IPS-18a (cell line): ENCODE results near the gene KLF5.

Source experiments
- H3K27ac ChIP-seq: one replicate; pipeline ENCODE4 v1.5.1; 2013; ENCODE audit warnings: low read length
- H3K27me3 ChIP-seq: one replicate; pipeline ENCODE4 v1.6.1; 2013; ENCODE audit warnings: mild to moderate bottlenecking, low read length; ENCODE audit not compliant: control insufficient read depth, insufficient read depth
- H3K36me3 ChIP-seq: one replicate; pipeline ENCODE4 v1.6.1; 2013; ENCODE audit warnings: low read depth, low read length; ENCODE audit not compliant: control insufficient read depth
- H3K4me1 ChIP-seq: one replicate; pipeline ENCODE4 v1.6.1; 2013; ENCODE audit warnings: low read depth, low read length; ENCODE audit not compliant: control insufficient read depth
- H3K4me3 ChIP-seq: one replicate; pipeline ENCODE4 v1.5.1; 2013; ENCODE audit warnings: low read length
- H3K9ac ChIP-seq: one replicate; pipeline ENCODE4 v1.6.1; 2013; ENCODE audit warnings: mild to moderate bottlenecking, low read length, moderate library complexity
- H3K9me3 ChIP-seq: one replicate; pipeline ENCODE4 v1.6.1; 2013; ENCODE audit warnings: low read depth, low read length; ENCODE audit not compliant: control insufficient read depth

KLF5 gene

GRCh38 chr13:73110814-73111213, 52.0 kb downstream of the KLF5 start:
- Histone ChIP-seq H3K27ac (no peak overlapping the region), H3K4me3 (no peak overlapping the region), H3K27me3 (no peaks in the 10 kb centered on the region)

GRCh38 chr13:73111331-73111730, 52.5 kb downstream of the KLF5 start:
- H3K9ac ChIP-seq, result no peak overlapping the region
- no peaks in the 10 kb centered on the region for H3K4me1 ChIP-seq
- no peak overlapping the region for H3K4me3 ChIP-seq
- no peaks in the 10 kb centered on the region for H3K36me3 ChIP-seq
- H3K27me3 ChIP-seq, result no peaks in the 10 kb centered on the region
- H3K9me3 ChIP-seq, result no peaks in the 10 kb centered on the region
- H3K27ac ChIP-seq, result no peak overlapping the region

More at GRCh38 chr13:73110814-73111213, 52.0 kb downstream of the KLF5 start:
- H3K36me3 ChIP-seq, result no peaks in the 10 kb centered on the region
- no peak overlapping the region for H3K9ac ChIP-seq
- no peaks in the 10 kb centered on the region for H3K9me3 ChIP-seq
- no peaks in the 10 kb centered on the region for H3K4me1 ChIP-seq

DNA sequence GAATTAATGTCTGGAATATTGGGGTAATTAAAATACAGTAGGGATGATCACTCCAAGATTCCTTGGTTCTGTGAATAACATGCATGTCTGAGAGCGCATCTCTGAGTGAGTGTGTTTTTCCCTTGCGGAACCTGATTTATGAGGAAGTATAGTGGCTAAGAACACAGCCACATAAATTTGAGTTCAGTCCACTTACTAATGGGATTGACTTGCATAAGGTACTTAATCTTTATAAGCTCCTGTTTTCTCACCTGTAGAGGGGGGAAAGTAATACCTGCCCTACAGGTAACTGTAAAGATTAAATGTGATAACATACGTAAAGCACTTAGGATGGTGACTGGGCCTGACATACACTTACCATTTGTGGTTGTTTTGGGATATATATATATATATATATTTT, 60.8 kb downstream of the KLF5 start:
- Histone ChIP-seq H3K27ac (no peak overlapping the region), H3K9ac (no peak overlapping the region), H3K4me3 (no peak overlapping the region), H3K4me1 (no peaks in the 10 kb centered on the region), H3K9me3 (no peaks in the 10 kb centered on the region), H3K36me3 (no peaks in the 10 kb centered on the region), H3K27me3 (no peaks in the 10 kb centered on the region)
